Germinal center (tissue), 1 donor: ENCODE measurements around the gene PTGS1.
"Not testable (repeated sequence)": the region's sequence is repeated elsewhere in the genome, so short reads cannot be mapped to it uniquely, and the experiment has no call there.

Source experiments
- DNase-seq: peaks from one replicate; pipeline ENCODE4 v3.0.0; 2012; ENCODE audit warnings: mixed read lengths, low spot score

PTGS1 gene

DNA sequence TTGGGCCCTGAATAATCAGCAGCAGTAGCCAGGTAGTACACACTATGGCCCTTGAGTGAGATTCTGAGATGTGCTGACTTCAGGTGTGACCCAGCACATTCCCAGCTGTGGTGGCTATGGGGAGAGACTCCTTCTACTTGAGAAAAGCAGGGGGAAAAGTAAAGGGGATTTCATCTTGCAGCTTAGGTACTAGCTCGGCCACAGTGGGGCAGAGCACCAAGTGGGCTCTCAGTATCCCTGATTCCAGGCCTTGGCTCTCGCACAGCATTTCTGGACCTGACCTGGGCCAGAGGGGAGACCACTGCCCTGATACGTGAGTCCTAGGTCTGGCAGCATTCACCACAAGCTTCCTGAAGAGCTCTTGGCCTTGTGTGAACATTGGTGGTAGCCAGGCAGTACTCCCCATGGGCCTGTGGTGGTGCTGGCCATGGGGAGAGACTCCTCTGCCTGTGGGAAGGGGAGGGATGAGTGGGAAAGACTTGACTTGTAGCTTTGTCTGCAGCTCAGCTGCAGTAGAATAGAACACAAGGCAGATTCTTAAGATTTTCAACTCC, 27.6 kb downstream of the PTGS1 start:
- DNase-seq: no peak

DNA sequence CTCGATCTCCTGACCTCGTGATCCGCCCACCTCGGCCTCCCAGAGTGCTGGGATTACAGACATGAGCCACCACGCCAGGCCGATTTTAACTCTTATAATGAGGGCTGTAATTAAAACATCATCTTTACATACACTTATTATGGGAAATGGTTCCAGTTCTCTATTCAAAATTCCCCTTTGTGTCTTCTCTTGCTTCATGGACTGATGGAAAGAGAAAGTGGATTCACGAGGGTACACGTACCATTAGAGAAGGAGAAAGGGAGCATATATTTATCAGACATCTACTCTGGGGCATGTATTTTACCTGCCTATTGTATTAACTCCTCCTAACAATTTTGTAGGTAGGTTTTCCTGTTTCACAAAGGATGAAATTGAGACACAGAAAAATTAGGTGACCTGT, 31.1 kb downstream of the PTGS1 start:
- no peak for DNase-seq

DNA sequence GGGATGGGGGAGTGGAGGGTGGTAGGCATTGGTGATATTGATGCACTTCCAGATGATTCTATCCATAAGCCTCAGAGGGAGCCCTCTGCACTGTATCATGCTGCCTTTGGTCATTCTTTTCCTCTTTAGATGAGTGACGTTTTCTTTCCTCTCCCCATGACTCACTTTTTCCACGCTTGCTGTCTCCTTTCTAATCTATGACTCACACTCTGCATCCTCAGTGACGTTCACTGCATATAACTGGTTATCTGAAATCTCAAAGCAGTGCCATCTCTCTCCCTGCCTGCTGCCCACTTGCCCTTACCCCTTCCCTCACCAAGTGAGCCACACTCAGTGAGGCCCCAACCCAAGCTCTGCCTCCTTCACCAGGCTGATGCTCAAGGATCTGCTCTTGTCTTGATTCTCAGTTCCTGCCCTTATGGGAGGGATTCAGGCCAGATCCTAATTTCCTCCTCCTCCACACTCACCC, 31.6 kb downstream of the PTGS1 start:
- no peak for DNase-seq

- no peak for DNase-seq
Observed at GRCh38 chr9:122402874-122403273, 32.0 kb downstream of the PTGS1 start.

DNA sequence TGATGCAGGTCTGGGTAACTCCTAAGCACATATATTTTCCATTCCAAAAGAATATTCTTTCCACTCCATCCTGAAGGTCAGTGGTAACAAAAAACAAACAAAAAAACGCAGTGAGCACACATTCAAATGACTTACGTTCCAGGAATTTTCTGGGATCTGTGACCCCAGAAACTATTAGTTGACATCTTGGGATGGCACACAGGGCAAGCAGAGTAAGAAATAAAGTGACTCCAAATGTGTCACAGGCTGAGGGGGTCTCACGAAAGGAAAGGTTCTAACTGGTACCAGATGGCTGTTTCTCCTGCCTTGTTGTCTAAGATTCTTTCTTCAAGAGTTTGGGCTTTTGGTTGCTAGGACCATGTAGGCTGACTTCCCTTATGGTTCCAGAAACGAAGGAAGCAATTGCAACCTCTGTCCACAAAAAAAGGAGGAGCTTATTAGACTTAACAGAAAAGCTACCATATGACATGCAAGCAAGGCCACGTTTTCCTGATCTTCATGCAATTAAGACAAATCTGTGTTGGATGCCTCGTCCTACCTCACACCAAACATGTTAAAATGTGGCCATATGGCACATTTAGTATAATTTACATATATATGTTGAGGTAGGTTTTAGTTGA, 32.7 kb downstream of the PTGS1 start:
- no peak for DNase-seq

- DNase-seq: not testable (repeated sequence)
Observed at GRCh38 chr9:122405304-122406069, 34.7 kb downstream of the PTGS1 start.

DNA sequence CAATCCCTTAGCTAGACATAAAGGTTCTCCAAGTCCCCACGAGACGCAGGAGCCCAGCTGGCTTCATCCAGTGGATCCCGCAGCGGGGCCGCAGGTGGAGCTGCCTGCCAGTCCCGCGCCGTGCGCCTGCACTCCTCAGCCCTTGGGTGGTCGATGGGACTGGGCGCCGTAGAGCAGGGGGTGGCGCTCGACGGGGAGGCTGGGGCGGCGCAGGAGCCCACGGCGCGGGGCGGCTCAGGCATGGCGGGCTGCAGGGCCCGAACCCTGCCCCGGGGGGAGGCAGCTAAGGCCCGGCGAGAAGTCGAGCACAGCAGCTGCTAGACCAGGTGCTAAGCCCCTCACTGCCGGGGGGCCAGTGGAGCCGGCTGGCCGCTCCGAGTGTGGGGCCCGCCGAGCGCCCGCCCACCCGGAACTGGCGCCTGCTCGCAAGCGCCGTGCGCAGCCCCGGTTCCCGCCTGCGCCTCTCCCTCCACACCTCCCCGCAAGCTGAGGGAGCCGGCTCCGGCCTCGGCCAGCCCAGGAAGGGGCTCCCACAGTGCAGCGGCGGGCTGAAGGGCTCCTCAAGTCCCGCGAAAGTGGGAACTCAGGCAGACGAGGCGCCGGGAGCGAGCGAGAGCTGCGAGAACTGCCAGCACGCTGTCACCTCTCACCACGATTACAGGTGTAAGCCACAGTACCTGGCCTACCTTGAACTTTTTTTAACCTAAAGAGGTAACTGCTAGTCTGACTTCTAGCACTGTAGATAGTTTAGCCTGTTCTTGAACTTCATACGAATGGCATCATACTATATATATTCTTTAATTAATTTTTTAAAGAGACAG, 35.5 kb downstream of the PTGS1 start:
- DNase-seq: no peak

DNA sequence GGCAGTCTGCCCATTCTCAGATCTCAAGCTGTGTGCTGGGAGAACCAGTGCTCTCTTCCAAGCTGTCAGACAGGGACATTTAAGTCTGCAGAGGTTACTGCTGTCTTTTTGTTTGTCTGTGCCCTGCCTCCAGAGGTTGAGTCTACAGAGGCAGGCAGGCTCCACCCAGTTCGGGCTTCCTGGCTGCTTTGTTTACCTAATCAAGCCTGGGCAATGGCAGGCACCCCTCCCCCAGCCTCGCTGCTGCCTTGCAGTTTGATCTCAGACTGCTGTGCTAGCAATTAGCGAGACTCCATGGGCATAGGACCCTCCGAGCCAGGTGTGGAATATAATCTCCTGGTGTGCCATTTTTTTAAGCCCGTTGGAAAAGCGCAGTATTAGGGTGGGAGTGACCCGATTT, 43.3 kb downstream of the PTGS1 start:
- DNase-seq: not testable (repeated sequence)

DNA sequence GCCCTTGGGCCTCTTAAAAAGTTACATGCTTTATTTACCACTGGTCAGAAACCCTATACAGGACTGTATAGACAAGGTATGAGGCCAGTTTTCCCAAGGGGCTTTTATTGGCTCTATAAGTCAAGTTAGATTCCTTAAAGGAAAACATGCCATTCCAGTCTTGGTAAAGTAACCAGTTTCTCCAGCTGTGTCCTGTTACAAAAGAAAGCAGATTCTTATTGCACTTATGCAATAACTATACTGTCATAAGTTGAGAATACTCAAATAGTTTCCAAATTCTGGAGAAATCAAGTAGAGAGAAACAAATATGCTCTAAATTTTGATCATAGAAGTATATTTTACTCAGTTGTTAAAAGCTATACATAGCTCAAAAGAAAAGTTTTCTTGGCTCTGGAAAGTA, 47.2 kb downstream of the PTGS1 start:
- DNase-seq: no peak

DNA sequence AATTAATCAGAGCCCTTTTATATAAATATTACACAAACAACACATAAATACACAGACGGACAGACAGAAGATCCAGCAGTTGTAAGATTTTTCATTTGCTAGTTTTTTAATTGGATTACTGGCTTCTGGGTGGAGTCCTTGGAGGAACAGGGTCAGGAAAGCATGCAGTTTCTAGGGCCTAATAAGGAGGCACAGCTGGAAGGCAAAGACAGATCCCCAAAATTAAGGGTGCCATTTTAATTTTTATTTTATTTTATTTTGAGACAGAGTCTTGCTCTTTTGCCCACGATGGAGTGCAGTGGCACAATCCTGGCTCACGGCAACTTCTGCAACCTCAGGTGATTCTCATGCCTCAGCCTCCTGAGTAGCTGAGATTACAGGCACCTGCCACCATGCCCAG, 49.5 kb downstream of the PTGS1 start:
- no peak for DNase-seq

GRCh38 chr9:122425087-122425486, 54.3 kb downstream of the PTGS1 start:
- no peak for DNase-seq

GRCh38 chr9:122426723-122427122, 55.9 kb downstream of the PTGS1 start:
- DNase-seq: no peak

- no peak for DNase-seq
Observed at GRCh38 chr9:122442568-122442967, 71.7 kb downstream of the PTGS1 start.

GRCh38 chr9:122444041-122444733, 73.4 kb downstream of the PTGS1 start:
- DNase-seq: no peak
